GM12892 (cell line): ENCODE measurements around the gene UBALD2.

Experiments used
- POLR2A ChIP-seq: IDR thresholded peaks from 2 replicates; pipeline ENCODE4 v1.6.1; 2011; ENCODE audit warnings: low read depth, low read length, control low read depth
- POLR2AphosphoS5 ChIP-seq: IDR thresholded peaks from 2 replicates; pipeline ENCODE4 v1.6.1; 2011; ENCODE audit warnings: low read depth, low read length, control low read depth

- no peak for TF ChIP-seq POLR2AphosphoS5
- TF ChIP-seq POLR2A: no peak
Measured at GRCh38 chr17:76296186-76296585, 31.0 kb downstream of the UBALD2 start.
